Activated CD8-positive, alpha-beta memory T cell treated with anti-CD3 and anti-CD28 coated beads for 48 hours (primary cell): ENCODE results near the gene TREX2.

ENCODE experiments used
- DNase-seq, 3 experiments: peaks; one replicate each; pipeline ENCODE4 v3.0.0-alpha.2; 2020; ENCODE audit warnings: low read depth in 2 of 3, low spot score in 2 of 3

The TREX2 gene

GRCh38 chrX:153445856-153446635, at the start of gene TREX2:
Gene TREX2 (minus strand): TSS chrX:153446056. CDS start chrX:153445430, 626 bp downstream.
- no peak for DNase-seq

- no peak for DNase-seq
Measured at GRCh38 chrX:153495362-153495751, 49.5 kb upstream of the TREX2 start.

- DNase-seq: no peak
Measured at GRCh38 chrX:153494541-153495361, 48.9 kb upstream of the TREX2 start, which contains the start of gene BGN. Gene BGN (plus strand): TSS chrX:153494980. CDS start chrX:153504632, 9,652 bp downstream.

- no peak for DNase-seq
Measured at GRCh38 chrX:153494061-153494460, 48.2 kb upstream of the TREX2 start.

GRCh38 chrX:153493085-153493484, 47.2 kb upstream of the TREX2 start:
- DNase-seq: no peak

GRCh38 chrX:153492543-153492942, 46.7 kb upstream of the TREX2 start:
- DNase-seq: no peak

- no peak for DNase-seq
Measured at GRCh38 chrX:153491918-153492317, 46.1 kb upstream of the TREX2 start.

- no peak for DNase-seq
Measured at GRCh38 chrX:153491351-153491914, 45.6 kb upstream of the TREX2 start.

- no peak for DNase-seq
Measured at GRCh38 chrX:153490217-153490930, 44.5 kb upstream of the TREX2 start.

- no peak for DNase-seq
Measured at GRCh38 chrX:153488231-153488914, 42.5 kb upstream of the TREX2 start.

GRCh38 chrX:153487590-153488071, 41.8 kb upstream of the TREX2 start:
- DNase-seq: no peak

- no peak for DNase-seq
Measured at GRCh38 chrX:153486171-153486570, 40.3 kb upstream of the TREX2 start.

- DNase-seq: no peak
Measured at GRCh38 chrX:153485396-153486080, 39.7 kb upstream of the TREX2 start.

- no peak for DNase-seq
Measured at GRCh38 chrX:153482376-153483015, 36.6 kb upstream of the TREX2 start.

GRCh38 chrX:153481043-153481442, 35.2 kb upstream of the TREX2 start:
- no peak for DNase-seq

GRCh38 chrX:153478746-153479145, 32.9 kb upstream of the TREX2 start:
- no peak for DNase-seq

- DNase-seq: no peak
Measured at GRCh38 chrX:153477901-153478300, 32.0 kb upstream of the TREX2 start.

GRCh38 chrX:153477364-153477857, 31.6 kb upstream of the TREX2 start:
- DNase-seq: no peak

- no peak for DNase-seq
Measured at GRCh38 chrX:153476666-153477363, 31.0 kb upstream of the TREX2 start.
